A549 (cell line): ENCODE results near the gene ZNF121.

Experiments
- BHLHE40 ChIP-seq: IDR thresholded peaks from 2 replicates; pipeline ENCODE4 v1.6.1; 2012; ENCODE audit warnings: low read depth, low read length, inconsistent platforms
- CBX8 ChIP-seq: fragments of 200-600 bp; sonication (generic); IDR thresholded peaks from 2 replicates; pipeline ENCODE4 v1.6.1; 2016
- FOSL2 ChIP-seq, 2 experiments: fragments of 450-650 bp in 1 of 2; fragments of >200 bp in 1 of 2; sonication (Bioruptor Twin) in 1 of 2; formaldehyde crosslinking; IDR thresholded peaks; 2 replicates each; pipeline versions ENCODE4 v1.5.0 to v1.6.1; 2016 to 2020; ENCODE audit warnings: mild to moderate bottlenecking in 1 of 2, moderate library complexity in 1 of 2
- HOXA7 ChIP-seq: fragments of 250-450 bp; sonication (Bioruptor Pico); IDR thresholded peaks from 2 replicates; pipeline ENCODE4 v1.5.0; 2020; ENCODE audit warnings: mild to moderate bottlenecking, moderate library complexity
- MYC ChIP-seq: IDR thresholded peaks from 2 replicates; pipeline ENCODE4 v1.6.1; 2012; ENCODE audit warnings: mild to moderate bottlenecking, inconsistent platforms, low read length, improper control_type of control experiment, borderline replicate concordance
- POLR2A ChIP-seq: IDR thresholded peaks from 2 replicates; pipeline ENCODE4 v1.6.1; 2012; ENCODE audit warnings: mild to moderate bottlenecking, low read length
- POLR2AphosphoS2 ChIP-seq: conservative IDR thresholded peaks from 2 replicates; pipeline ENCODE4 v1.6.1; 2012; ENCODE audit warnings: low read length, improper control_type of control experiment, inconsistent platforms
- RCOR1 ChIP-seq: fragments of 150-350 bp; IDR thresholded peaks from 2 replicates; pipeline ENCODE4 v1.6.1; 2014; ENCODE audit warnings: antibody characterized with exemption, low read length, low read depth
- TF ChIP-seq, protein P1 (sequence below): fragments of >200 bp; sonication (Bioruptor Twin); formaldehyde crosslinking; IDR thresholded peaks from 3 replicates; pipeline ENCODE4 v1.5.1; 2016
- TF ChIP-seq, protein P2 (sequence below): IDR thresholded peaks from 2 replicates; pipeline ENCODE4 v1.6.1; 2012
- TF ChIP-seq, protein P3 (sequence below): fragments of 450-650 bp; IDR thresholded peaks from 2 replicates; pipeline ENCODE4 v1.6.1; 2014; ENCODE audit warnings: antibody characterized with exemption

DNA sequence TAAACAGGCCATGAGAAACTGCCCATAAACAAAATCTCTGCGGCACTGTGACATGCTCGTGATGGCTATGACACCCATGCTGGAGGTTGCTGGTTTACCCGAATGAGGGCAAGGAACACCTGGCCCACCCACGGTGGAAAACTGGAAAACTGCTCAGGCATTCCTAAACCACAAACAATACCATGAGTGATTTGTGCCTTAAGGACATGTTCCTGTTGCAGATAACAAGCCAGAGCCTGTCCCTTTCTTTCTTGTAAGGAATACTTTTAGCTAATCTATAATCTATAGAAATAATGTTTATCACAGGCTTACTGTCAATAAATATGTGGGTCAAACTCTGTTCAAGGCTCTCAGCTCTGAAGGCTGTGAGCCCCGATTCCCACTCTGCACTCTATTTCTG lies 24.6 kb upstream of the ZNF121 start:
- no peak for TF ChIP-seq FOSL2 (IDR thresholded peaks at IDR 0.05)
- no peak for TF ChIP-seq FOSL2 (CRISPR knock-in tag; IDR thresholded peaks at IDR 0.05)
- TF ChIP-seq POLR2AphosphoS2, result no peak
- TF ChIP-seq RCOR1, result no peak
- TF ChIP-seq HOXA7 (CRISPR knock-in tag), result no peak
- TF ChIP-seq POLR2A, result no peak
- TF ChIP-seq, protein P1, sequence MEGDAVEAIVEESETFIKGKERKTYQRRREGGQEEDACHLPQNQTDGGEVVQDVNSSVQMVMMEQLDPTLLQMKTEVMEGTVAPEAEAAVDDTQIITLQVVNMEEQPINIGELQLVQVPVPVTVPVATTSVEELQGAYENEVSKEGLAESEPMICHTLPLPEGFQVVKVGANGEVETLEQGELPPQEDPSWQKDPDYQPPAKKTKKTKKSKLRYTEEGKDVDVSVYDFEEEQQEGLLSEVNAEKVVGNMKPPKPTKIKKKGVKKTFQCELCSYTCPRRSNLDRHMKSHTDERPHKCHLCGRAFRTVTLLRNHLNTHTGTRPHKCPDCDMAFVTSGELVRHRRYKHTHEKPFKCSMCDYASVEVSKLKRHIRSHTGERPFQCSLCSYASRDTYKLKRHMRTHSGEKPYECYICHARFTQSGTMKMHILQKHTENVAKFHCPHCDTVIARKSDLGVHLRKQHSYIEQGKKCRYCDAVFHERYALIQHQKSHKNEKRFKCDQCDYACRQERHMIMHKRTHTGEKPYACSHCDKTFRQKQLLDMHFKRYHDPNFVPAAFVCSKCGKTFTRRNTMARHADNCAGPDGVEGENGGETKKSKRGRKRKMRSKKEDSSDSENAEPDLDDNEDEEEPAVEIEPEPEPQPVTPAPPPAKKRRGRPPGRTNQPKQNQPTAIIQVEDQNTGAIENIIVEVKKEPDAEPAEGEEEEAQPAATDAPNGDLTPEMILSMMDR, result no peak
- TF ChIP-seq BHLHE40, result no peak
- TF ChIP-seq, protein P2, sequence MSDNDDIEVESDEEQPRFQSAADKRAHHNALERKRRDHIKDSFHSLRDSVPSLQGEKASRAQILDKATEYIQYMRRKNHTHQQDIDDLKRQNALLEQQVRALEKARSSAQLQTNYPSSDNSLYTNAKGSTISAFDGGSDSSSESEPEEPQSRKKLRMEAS, result no peak
- TF ChIP-seq, protein P3, sequence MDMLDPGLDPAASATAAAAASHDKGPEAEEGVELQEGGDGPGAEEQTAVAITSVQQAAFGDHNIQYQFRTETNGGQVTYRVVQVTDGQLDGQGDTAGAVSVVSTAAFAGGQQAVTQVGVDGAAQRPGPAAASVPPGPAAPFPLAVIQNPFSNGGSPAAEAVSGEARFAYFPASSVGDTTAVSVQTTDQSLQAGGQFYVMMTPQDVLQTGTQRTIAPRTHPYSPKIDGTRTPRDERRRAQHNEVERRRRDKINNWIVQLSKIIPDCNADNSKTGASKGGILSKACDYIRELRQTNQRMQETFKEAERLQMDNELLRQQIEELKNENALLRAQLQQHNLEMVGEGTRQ, result no peak
- TF ChIP-seq MYC, result no peak
- TF ChIP-seq CBX8, result no peak
